Gastrocnemius medialis (tissue), 4 donors: ENCODE measurements around the gene DEFB108B.
"Not testable (repeated sequence)": the region's sequence is repeated elsewhere in the genome, so short reads cannot be mapped to it uniquely, and the experiment has no call there.

ENCODE experiments used
- POLR2A ChIP-seq, 2 donors: fragments of 450-650 bp; IDR thresholded peaks; one replicate each; pipeline ENCODE4 v1.6.1; 2017; ENCODE audit warnings: antibody characterized with exemption in 2 of 2, mild to moderate bottlenecking in 2 of 2, moderate library complexity in 2 of 2
- TF ChIP-seq, protein P1 (sequence below), 5 experiments: fragments of 450-650 bp in 3 of 5; fragments of 200-600 bp in 2 of 5; sonication (generic) in 2 of 5; IDR thresholded peaks in 4 of 5; conservative IDR thresholded peaks in 1 of 5; 1 replicate in 4 of 5; 2 replicates in 1 of 5; pipeline ENCODE4 v1.5.1; 2016 to 2019; ENCODE audit warnings: antibody characterized with exemption in 5 of 5, mild to moderate bottlenecking in 3 of 5, moderate library complexity in 3 of 5

DNA sequence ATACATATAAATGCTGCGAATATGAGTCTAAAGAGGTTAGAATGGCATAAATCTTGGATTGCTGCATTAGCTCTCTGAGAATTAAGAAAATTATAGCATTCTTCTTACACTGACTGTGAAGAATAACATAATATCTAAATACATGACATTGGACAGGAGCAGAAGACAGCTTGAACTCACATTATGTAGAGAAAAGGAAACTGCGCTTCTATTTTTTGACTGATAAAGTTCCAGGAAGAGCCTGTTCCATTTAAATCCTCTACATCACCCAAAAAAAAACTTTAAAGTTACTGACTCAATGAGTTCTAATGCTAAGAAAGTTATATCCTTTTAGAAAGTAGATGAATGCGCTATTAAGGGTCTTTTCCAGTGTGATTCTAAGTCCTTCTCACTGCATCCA lies 27.8 kb downstream of the DEFB108B start:
- TF ChIP-seq POLR2A (IDR thresholded peaks at IDR 0.05), result not testable (repeated sequence)
- TF ChIP-seq, protein P1, sequence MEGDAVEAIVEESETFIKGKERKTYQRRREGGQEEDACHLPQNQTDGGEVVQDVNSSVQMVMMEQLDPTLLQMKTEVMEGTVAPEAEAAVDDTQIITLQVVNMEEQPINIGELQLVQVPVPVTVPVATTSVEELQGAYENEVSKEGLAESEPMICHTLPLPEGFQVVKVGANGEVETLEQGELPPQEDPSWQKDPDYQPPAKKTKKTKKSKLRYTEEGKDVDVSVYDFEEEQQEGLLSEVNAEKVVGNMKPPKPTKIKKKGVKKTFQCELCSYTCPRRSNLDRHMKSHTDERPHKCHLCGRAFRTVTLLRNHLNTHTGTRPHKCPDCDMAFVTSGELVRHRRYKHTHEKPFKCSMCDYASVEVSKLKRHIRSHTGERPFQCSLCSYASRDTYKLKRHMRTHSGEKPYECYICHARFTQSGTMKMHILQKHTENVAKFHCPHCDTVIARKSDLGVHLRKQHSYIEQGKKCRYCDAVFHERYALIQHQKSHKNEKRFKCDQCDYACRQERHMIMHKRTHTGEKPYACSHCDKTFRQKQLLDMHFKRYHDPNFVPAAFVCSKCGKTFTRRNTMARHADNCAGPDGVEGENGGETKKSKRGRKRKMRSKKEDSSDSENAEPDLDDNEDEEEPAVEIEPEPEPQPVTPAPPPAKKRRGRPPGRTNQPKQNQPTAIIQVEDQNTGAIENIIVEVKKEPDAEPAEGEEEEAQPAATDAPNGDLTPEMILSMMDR (IDR thresholded peaks at IDR 0.05 in 4 of 5, conservative IDR thresholded peaks at IDR 0.05 in 1 of 5), result not testable (repeated sequence)
